ENCODE measurements around the gene SCFD1. TPM values are rescaled to one million over a fixed set of nuclear protein-coding genes. Genes with fewer than 3 reads are reported as not detected.
A peak's percentile ranks its signal among the peaks of the same experiment; 100 is the strongest.
"Not testable (repeated sequence)": the region's sequence is repeated elsewhere in the genome, so short reads cannot be mapped to it uniquely, and the experiment has no call there.

SCFD1 gene
- total RNA-seq, 4 donors from 2014 or later = 99.9 to 291 (median 160) TPM

DNA sequence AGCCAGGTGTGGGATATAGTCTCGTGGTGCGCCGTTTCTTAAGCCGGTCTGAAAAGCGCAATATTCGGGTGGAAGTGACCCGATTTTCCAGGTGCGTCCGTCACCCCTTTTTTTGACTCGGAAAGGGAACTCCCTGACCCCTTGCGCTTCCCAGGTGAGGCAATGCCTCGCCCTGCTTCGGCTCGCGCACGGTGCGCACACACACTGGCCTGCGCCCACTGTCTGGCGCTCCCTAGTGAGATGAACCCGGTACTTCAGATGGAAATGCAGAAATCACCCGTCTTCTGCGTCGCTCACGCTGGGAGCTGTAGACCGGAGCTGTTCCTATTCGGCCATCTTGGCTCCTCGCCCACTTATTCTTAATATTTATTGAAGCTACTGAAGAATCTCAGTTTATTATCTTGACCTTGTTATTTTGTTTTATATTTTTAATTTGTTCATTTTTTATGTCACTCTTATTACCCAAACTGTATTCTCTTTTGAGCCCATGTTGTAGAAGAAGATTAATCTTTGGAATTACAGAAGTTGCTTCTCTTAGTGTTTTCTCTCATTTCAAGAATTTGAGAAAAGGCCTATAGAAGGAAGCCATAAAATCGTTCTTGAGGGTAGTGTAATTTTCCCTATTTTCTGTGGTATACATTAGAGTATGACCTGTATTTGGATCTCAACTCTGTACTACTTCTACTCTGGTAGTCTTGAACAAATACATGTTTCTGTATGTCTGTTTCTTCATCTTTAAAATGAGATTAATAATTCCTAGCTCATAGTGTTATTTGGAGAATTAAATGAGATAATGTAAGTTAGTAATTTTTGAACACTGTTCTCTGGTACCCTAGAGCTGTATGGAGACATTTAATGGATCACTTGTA is 68.6 kb downstream of the SCFD1 start:
- TF ChIP-seq CTCF (IDR thresholded peaks at IDR 0.05) = peak in 1 of 4 experiments; percentile 10
- intact Hi-C loops (cut with DNase I; ENCODE audit: low total_unique reads); H3K9me3 ChIP-seq; H3K27ac ChIP-seq; H3K27me3 ChIP-seq; H3K4me1 ChIP-seq; H3K36me3 ChIP-seq: not testable (repeated sequence)
- DNase-seq = peak in 1 of 2 donors; percentile 33
- peak overlapping the region in 1 of 2 donors; percentile 28 for H3K4me3 ChIP-seq

DNA sequence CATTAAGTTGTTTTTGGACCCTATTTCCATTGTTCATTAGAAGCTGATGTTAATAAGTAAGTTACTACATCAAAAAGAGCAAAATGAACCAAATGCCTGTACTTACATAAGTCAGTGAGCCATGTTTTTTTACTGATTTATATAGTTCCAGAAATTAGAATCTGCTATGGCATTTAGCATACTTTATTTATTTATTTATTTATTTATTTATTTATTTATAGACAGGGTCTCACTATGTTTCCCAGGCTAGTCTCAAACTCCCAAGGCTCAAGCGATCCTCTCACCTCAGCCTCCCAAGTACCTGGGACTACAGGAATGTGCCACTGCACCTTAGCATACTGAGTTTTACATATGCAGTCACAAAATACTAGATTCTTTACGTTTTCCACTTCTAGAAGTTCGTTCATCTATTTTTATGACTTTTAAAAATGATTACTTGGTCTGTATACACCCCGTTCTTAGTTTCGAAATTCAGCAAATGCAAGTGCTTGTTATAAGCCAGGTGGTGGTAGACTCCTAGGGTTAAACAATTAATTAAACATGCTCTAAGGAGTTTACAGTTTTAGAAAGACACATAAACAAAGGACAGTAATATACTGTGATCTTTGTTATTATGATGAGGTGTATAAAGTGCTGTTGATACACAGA is 69.8 kb downstream of the SCFD1 start:
- no peak for DNase-seq
- Histone ChIP-seq H3K4me1 (no peaks in the 10 kb centered on the region), H3K27me3 (no peaks in the 10 kb centered on the region), H3K27ac (no peak overlapping the region), H3K36me3 (no peaks in the 10 kb centered on the region), H3K4me3 (no peak overlapping the region), H3K9me3 (no peaks in the 10 kb centered on the region)
- TF ChIP-seq POLR2A (IDR thresholded peaks at IDR 0.05) = no peak
- intact Hi-C loops (cut with DNase I; ENCODE audit: low total_unique reads) = no loop called here

- Histone ChIP-seq H3K27me3 (no peaks in the 10 kb centered on the region), H3K27ac (no peak overlapping the region), H3K4me3 (no peak overlapping the region), H3K9me3 (no peaks in the 10 kb centered on the region), H3K4me1 (no peaks in the 10 kb centered on the region), H3K36me3 (no peaks in the 10 kb centered on the region)
- DNase-seq = no peak
- intact Hi-C loops (cut with DNase I; ENCODE audit: low total_unique reads) = no loop called here
- TF ChIP-seq POLR2A (IDR thresholded peaks at IDR 0.05) (no peak), CTCF (IDR thresholded peaks at IDR 0.05) (no peak)
Observed at GRCh38 chr14:30692669-30693068, 70.5 kb downstream of the SCFD1 start.

- DNase-seq = no peak
- Histone ChIP-seq H3K4me3 (no peak overlapping the region), H3K9me3 (no peaks in the 10 kb centered on the region), H3K36me3 (no peaks in the 10 kb centered on the region), H3K27ac (no peak overlapping the region), H3K4me1 (no peaks in the 10 kb centered on the region), H3K27me3 (no peaks in the 10 kb centered on the region)
- intact Hi-C loops (cut with DNase I; ENCODE audit: low total_unique reads) = no loop called here
- TF ChIP-seq POLR2A (IDR thresholded peaks at IDR 0.05) (no peak), CTCF (IDR thresholded peaks at IDR 0.05) (no peak)
Observed at GRCh38 chr14:30698463-30698862, 76.3 kb downstream of the SCFD1 start.

DNA sequence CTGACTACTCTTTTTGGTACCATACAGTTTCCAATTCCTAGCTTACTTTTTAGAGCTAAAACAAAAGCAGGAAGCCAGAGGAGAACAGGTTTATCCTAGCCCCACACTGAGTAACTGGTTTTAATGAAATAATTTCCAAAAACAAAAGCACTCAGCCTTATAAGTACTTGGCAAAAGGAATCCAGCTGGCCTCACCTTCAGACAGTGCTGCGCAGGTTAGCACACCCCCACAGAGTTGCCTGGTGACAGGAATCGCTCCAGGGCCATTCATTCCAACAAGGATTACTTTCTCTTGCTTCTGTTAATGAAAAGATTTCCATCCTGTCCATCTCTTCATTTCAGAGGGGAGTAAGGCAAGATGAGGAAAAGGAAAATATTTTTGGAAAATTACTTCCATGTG is 84.6 kb downstream of the SCFD1 start:
- no peak overlapping the region for H3K27ac ChIP-seq
- no peaks in the 10 kb centered on the region for H3K9me3 ChIP-seq
- intact Hi-C loops (cut with DNase I; ENCODE audit: low total_unique reads) = no loop called here

More for the DNA sequence above, 84.6 kb downstream of the SCFD1 start:
- no peak for DNase-seq
- no peak overlapping the region for H3K4me3 ChIP-seq
- TF ChIP-seq POLR2A (IDR thresholded peaks at IDR 0.05) (no peak), CTCF (IDR thresholded peaks at IDR 0.05) (no peak)
- no peaks in the 10 kb centered on the region for H3K27me3 ChIP-seq
- H3K36me3 ChIP-seq = no peaks in the 10 kb centered on the region
- no peaks in the 10 kb centered on the region for H3K4me1 ChIP-seq
